ENCODE results near the gene CEP104.

DNA sequence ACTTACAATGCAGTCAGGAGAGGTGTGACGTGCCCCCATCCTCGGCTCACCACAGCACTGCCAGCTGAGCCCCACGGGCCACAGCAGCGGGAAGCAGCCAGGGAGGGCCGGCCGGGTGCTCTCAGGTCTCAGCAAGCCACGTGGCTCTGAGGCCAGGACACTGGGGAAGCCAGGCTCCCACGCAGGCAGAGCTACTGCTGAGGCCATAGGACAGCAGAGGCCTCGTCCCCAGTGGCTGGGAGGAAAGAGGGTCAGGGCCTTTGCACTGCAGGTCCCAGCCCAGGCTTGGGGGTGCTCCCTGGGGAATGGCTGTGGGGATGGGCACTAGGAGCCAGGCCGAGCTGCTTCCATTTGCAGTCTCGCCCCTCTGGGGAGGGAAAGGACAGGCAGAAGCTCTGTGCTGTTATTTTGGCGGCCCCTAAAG, 66.5 kb downstream of the CEP104 start:
- TF ChIP-seq, protein P1, sequence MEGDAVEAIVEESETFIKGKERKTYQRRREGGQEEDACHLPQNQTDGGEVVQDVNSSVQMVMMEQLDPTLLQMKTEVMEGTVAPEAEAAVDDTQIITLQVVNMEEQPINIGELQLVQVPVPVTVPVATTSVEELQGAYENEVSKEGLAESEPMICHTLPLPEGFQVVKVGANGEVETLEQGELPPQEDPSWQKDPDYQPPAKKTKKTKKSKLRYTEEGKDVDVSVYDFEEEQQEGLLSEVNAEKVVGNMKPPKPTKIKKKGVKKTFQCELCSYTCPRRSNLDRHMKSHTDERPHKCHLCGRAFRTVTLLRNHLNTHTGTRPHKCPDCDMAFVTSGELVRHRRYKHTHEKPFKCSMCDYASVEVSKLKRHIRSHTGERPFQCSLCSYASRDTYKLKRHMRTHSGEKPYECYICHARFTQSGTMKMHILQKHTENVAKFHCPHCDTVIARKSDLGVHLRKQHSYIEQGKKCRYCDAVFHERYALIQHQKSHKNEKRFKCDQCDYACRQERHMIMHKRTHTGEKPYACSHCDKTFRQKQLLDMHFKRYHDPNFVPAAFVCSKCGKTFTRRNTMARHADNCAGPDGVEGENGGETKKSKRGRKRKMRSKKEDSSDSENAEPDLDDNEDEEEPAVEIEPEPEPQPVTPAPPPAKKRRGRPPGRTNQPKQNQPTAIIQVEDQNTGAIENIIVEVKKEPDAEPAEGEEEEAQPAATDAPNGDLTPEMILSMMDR (IDR thresholded peaks at IDR 0.05), result no peak
- TF ChIP-seq POLR2A (IDR thresholded peaks at IDR 0.05), result no peak
